ENCODE data around the gene ATF4.

The ATF4 gene

GRCh38 chr22:39545386-39546365 lies 25.3 kb downstream of the ATF4 start:
- TF ChIP-seq EZH2 (IDR thresholded peaks at IDR 0.05) (no peak), FOXP2 (optimal IDR thresholded peaks at IDR 0.05; ENCODE audit: control extremely low read depth, extremely low read length, insufficient read depth) (no peak)
- no peak for DNase-seq (ENCODE audit: low read depth, low spot score)
- H3K4me3 ChIP-seq, result no peak overlapping the region
- H3K9ac ChIP-seq (ENCODE audit: insufficient read length), result no peak overlapping the region
- H3K27ac ChIP-seq, result no peak overlapping the region
- no peaks in the 10 kb centered on the region for H3K9me3 ChIP-seq (ENCODE audit: low read depth, low read length)
- no peaks in the 10 kb centered on the region for H3K36me3 ChIP-seq (ENCODE audit: insufficient read depth, low read length)

GRCh38 chr22:39546889-39547586 lies 26.7 kb downstream of the ATF4 start:
- no peak for DNase-seq (ENCODE audit: low read depth, low spot score)
- H3K27ac ChIP-seq, result no peak overlapping the region

GRCh38 chr22:39547587-39547947 lies 27.2 kb downstream of the ATF4 start:
- Histone ChIP-seq H3K36me3 (ENCODE audit: insufficient read depth, low read length) (no peaks in the 10 kb centered on the region), H3K9ac (ENCODE audit: insufficient read length) (no peak overlapping the region), H3K9me3 (ENCODE audit: low read depth, low read length) (no peaks in the 10 kb centered on the region), H3K4me3 (no peak overlapping the region), H3K27ac (no peak overlapping the region)
- TF ChIP-seq FOXP2 (optimal IDR thresholded peaks at IDR 0.05; ENCODE audit: control extremely low read depth, extremely low read length, insufficient read depth) (no peak), POLR2AphosphoS5 (IDR thresholded peaks at IDR 0.05; ENCODE audit: borderline replicate concordance, low read depth, low read length) (no peak), EZH2 (IDR thresholded peaks at IDR 0.05) (no peak)
- DNase-seq (ENCODE audit: low read depth, low spot score), result no peak

More at GRCh38 chr22:39546889-39547586, 26.7 kb downstream of the ATF4 start:
- no peaks in the 10 kb centered on the region for H3K36me3 ChIP-seq (ENCODE audit: insufficient read depth, low read length)
- no peak overlapping the region for H3K4me3 ChIP-seq
- TF ChIP-seq EZH2 (IDR thresholded peaks at IDR 0.05) (no peak), POLR2AphosphoS5 (IDR thresholded peaks at IDR 0.05; ENCODE audit: borderline replicate concordance, low read depth, low read length) (no peak), FOXP2 (optimal IDR thresholded peaks at IDR 0.05; ENCODE audit: control extremely low read depth, extremely low read length, insufficient read depth) (no peak)
- H3K9me3 ChIP-seq (ENCODE audit: low read depth, low read length), result no peaks in the 10 kb centered on the region
- H3K9ac ChIP-seq (ENCODE audit: insufficient read length), result no peak overlapping the region

GRCh38 chr22:39553429-39553828 lies 33.1 kb downstream of the ATF4 start:
- Histone ChIP-seq H3K4me3 (no peak overlapping the region), H3K9ac (ENCODE audit: insufficient read length) (no peak overlapping the region), H3K9me3 (ENCODE audit: low read depth, low read length) (no peaks in the 10 kb centered on the region), H3K27ac (no peak overlapping the region), H3K36me3 (ENCODE audit: insufficient read depth, low read length) (no peaks in the 10 kb centered on the region)
- TF ChIP-seq POLR2AphosphoS5 (IDR thresholded peaks at IDR 0.05; ENCODE audit: borderline replicate concordance, low read depth, low read length) (no peak), FOXP2 (optimal IDR thresholded peaks at IDR 0.05; ENCODE audit: control extremely low read depth, extremely low read length, insufficient read depth) (no peak), EZH2 (IDR thresholded peaks at IDR 0.05) (no peak)
- no peak for DNase-seq (ENCODE audit: low read depth, low spot score)

GRCh38 chr22:39554151-39554550 lies 33.8 kb downstream of the ATF4 start:
- Histone ChIP-seq H3K36me3 (ENCODE audit: insufficient read depth, low read length) (no peaks in the 10 kb centered on the region), H3K4me3 (no peak overlapping the region), H3K27ac (no peak overlapping the region), H3K9ac (ENCODE audit: insufficient read length) (no peak overlapping the region), H3K9me3 (ENCODE audit: low read depth, low read length) (no peaks in the 10 kb centered on the region)
- TF ChIP-seq POLR2AphosphoS5 (IDR thresholded peaks at IDR 0.05; ENCODE audit: borderline replicate concordance, low read depth, low read length) (no peak), EZH2 (IDR thresholded peaks at IDR 0.05) (no peak), FOXP2 (optimal IDR thresholded peaks at IDR 0.05; ENCODE audit: control extremely low read depth, extremely low read length, insufficient read depth) (no peak)
- DNase-seq (ENCODE audit: low read depth, low spot score), result no peak

- peak overlapping the region; percentile 79 for H3K4me3 ChIP-seq
Measured at GRCh38 chr22:39556970-39557841, 36.8 kb downstream of the ATF4 start.

GRCh38 chr22:39558254-39558727 lies 37.9 kb downstream of the ATF4 start:
- TF ChIP-seq POLR2AphosphoS5 (IDR thresholded peaks at IDR 0.05; ENCODE audit: borderline replicate concordance, low read depth, low read length) (no peak), EZH2 (IDR thresholded peaks at IDR 0.05) (no peak), FOXP2 (optimal IDR thresholded peaks at IDR 0.05; ENCODE audit: control extremely low read depth, extremely low read length, insufficient read depth) (no peak)
- Histone ChIP-seq H3K9me3 (ENCODE audit: low read depth, low read length) (no peaks in the 10 kb centered on the region), H3K27ac (peak overlapping the region; percentile 26), H3K9ac (ENCODE audit: insufficient read length) (peak overlapping the region; percentile 92), H3K4me3 (peak overlapping the region; percentile 96), H3K36me3 (ENCODE audit: insufficient read depth, low read length) (no peaks in the 10 kb centered on the region; the same call in 1 of the 2 replicates)
- no peak for DNase-seq (ENCODE audit: low read depth, low spot score)

More at GRCh38 chr22:39556970-39557841, 36.8 kb downstream of the ATF4 start:
- Histone ChIP-seq H3K9me3 (ENCODE audit: low read depth, low read length) (no peaks in the 10 kb centered on the region), H3K27ac (no peak overlapping the region), H3K36me3 (ENCODE audit: insufficient read depth, low read length) (no peaks in the 10 kb centered on the region; the same call in 1 of the 2 replicates), H3K9ac (ENCODE audit: insufficient read length) (peak overlapping the region; percentile 63)
- no peak for TF ChIP-seq EZH2 (IDR thresholded peaks at IDR 0.05)
- TF ChIP-seq FOXP2 (optimal IDR thresholded peaks at IDR 0.05; ENCODE audit: control extremely low read depth, extremely low read length, insufficient read depth), result no peak
- TF ChIP-seq POLR2AphosphoS5 (IDR thresholded peaks at IDR 0.05; ENCODE audit: borderline replicate concordance, low read depth, low read length), result no peak
- DNase-seq (ENCODE audit: low read depth, low spot score), result no peak

Data from SK-N-MC (cell line).